Measurements from ENCODE around the gene SAG.

DNA sequence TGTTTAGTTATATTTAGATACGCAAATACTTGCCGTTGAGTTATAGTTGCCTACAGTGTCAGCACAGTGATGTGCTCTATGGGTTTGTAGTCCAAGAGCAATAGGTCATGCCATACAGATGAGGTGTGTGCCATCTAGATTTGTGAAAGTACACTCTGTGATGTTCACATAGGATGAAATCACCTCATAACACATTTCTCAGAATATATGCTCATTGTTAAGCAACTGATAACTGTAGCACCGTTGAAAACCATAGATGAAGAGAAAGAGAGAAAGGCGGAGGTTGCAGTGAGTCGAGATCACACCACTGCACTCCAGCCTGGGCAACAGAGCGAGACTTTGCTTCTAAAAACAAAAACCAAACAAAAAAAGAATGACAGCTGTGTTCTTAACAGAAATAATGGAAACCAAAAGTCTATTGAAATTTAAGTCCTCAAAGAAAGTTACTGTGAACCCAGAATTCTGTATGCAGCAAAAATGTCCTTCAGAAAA, 56.2 kb downstream of the SAG start:
- TF ChIP-seq, protein P1, sequence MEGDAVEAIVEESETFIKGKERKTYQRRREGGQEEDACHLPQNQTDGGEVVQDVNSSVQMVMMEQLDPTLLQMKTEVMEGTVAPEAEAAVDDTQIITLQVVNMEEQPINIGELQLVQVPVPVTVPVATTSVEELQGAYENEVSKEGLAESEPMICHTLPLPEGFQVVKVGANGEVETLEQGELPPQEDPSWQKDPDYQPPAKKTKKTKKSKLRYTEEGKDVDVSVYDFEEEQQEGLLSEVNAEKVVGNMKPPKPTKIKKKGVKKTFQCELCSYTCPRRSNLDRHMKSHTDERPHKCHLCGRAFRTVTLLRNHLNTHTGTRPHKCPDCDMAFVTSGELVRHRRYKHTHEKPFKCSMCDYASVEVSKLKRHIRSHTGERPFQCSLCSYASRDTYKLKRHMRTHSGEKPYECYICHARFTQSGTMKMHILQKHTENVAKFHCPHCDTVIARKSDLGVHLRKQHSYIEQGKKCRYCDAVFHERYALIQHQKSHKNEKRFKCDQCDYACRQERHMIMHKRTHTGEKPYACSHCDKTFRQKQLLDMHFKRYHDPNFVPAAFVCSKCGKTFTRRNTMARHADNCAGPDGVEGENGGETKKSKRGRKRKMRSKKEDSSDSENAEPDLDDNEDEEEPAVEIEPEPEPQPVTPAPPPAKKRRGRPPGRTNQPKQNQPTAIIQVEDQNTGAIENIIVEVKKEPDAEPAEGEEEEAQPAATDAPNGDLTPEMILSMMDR (IDR thresholded peaks at IDR 0.05): no peak
- no peak for TF ChIP-seq POLR2A (IDR thresholded peaks at IDR 0.05)
